Stimulated activated CD4-positive, alpha-beta T cell treated with anti-CD3 and anti-CD28 coated beads, Interleukin-15, amount 100 ng/mL, for 48 hours (primary cell): Measurements from ENCODE around the gene EGR1.
"Not testable (repeated sequence)": the region's sequence is repeated elsewhere in the genome, so short reads cannot be mapped to it uniquely, and the experiment has no call there.

ENCODE experiments used
- DNase-seq, 2 donors: peaks; one replicate each; pipeline ENCODE4 v3.0.0-alpha.2; 2020; ENCODE audit warnings: low read depth in 2 of 2

The EGR1 gene

DNA sequence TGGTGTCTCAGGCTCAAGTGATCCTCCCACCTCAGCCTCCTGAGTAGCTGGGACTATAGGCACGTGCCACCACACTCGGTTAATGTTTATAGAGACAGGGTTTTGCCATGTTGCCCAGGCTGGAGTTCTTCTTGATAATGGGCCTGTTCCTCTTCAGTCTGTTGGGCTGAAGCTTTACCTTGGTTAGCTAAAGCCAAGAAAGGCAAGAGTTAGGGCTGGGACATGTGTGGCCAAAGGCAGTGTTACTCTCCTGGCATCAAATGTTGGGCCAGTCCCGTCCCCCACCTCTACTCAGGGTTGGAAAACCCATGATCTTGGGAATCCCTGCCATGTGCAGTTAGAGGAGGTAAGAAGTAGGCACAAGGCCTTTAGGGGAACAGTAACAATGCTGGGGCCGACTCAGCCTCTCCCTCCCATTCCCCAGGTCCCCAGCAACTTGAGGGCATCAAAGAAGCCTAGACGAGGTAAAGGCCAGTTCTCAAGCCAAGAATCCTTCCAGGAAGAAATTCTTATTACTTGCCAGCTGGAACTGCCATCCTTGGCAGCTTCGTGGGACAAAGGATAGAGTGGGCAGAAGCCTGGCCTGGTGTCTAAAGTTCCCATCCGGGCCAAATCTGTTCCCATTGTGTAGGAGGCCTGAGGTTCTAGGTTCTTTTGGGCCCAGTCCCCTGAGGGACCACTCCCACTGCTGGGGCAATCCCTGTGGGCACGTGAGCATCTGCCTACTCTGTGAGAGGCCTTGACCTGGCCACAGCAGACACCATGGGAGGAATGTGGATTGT lies 4.5 kb downstream of the EGR1 start:
- DNase-seq = no peak

DNA sequence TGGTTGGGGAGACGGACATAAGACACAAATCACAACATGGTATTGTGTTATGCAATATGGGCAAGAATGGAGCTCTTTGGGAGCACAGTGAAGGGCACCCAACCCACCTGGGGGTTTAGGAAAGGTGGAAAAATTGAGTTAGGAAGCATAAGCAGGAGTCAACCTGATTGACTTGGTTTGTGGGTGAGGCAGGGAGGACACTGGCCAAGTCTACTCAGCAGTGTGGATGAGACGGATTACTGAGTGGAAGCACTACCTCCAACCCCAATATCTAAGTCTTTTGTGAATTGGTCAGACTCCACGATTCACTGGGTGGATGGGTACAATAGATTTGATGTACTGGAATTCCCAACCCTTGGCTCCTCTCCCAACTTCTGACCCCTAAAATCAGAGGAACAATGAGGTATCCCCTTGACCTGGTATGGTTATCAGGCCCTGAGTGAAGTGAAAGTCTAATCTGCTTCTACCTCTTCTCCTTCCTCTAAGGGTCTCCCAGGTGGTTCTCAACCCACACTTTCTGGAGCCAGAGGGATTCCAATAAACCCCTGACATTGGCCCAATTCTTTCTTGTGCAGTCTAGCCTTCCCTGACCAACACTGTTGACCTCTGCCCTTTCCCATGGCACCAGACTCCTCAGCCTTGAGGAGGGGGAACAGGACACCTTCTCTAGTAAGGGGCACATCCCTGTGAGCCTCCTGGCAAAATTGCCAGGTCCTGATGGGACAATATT lies 5.2 kb downstream of the EGR1 start:
- DNase-seq = no peak

DNA sequence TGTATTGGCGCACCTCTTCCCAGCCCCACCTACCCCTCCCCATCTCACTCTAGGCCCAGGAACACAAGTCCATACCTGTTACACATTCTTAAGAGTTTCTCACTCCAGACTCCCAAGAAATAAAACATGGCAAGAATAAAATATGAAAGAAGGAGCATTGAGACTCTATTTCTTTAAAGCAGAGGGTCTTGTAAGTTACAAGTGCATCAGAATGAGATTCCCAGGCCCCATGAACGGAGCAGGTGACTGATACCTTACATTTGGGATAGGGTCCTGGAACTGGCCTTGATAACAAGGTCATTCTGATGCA lies 5.7 kb downstream of the EGR1 start:
- DNase-seq = no peak

DNA sequence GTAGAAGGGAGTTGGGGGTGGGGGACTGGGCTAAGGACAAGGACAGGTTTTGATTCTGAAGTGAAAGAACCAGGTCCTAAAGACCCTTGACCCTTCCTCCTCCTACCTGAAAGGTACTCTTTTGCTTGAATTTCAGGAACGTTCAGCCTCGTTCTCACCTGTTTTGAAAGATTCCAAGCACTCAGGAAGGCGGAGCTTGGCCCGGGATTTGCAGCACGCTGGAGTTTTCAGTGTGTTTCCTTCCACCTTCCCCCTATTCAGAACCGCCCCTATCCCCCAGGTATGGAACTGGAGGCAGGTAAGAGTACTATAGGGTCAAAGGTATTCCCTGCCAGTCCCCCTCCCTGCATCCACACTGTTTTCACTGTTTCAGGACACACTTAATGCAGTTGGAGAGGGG lies 7.1 kb downstream of the EGR1 start:
- DNase-seq = no peak

DNA sequence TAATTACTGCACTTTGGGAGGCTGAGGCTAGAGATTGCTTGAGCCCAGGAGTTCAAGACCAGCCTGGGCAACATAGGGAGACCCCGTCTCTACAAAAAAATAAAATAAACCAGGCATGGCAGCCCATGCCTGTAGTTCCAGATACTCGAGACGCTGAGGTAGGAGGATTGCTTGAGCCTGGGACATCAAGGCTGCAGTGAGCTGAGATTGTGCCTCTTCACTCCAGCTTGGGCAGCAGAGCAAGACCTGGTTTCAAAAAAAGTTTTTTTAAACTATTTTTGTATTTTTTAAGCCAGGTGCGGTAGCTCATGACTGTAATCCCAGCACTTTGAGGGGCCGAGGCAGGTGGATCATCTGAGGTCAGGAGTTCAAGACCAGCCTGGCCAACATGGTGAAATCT lies 7.9 kb downstream of the EGR1 start:
- DNase-seq = not testable (repeated sequence)

DNA sequence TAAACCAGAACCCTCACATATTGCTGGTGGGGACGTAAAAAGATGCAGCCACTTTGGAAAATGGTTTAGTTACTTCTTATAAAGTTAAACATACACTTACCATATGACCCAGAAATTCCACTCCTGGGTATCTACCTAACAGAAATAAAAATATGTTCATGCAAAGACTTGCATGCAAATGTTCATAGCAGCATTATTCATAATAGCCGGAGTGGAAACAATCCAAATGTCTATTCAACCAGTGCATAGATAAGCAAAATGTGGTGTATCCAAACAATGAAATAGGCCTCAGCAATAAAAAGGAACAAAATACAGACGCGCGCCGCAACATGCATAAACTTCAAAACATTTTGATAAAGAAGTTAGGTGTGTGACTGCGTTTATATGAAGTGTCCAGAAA lies 11.6 kb downstream of the EGR1 start:
- DNase-seq = no peak

DNA sequence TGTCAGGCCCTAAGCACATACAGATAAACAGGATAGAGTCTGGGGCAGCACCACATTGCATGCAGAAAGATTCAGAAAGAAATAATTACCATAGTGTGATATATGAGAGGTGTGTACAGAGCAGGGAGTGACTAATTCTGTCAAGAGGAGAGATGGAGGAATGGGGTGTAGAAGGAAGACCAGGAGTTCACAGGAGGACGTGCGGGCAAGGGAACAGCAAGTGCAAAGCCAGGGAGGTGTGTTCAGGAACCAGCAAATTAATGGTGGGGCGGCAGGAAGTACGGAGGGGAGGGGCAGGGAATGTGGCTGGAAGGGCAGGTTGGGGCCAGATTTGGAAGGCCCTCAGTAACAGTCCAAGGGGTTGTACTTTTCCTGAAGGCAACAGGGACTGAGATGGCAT lies 17.4 kb downstream of the EGR1 start:
- no peak for DNase-seq

DNA sequence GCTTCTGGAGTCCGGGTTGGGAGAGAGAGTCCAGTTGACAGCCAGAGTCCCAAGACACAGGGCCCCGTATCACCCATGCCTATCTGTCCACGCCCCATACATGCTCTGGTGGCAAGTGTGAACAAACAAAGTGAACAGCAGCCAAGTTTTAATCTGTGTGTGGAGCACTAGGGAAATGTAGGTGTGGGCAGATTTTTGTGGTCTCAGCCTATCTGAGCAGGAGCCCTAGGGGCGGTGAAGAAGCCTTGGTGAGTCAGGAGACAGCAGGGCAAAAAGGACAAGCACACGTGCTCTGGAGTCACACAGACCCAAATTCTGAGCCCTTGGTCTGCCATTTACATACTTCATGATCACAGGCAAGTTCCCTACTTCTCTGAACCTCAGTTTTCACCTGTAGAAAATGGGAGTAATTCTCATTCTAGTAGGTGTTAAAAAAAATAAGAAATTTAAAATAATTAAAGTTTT lies 23.2 kb downstream of the EGR1 start:
- DNase-seq = no peak

DNA sequence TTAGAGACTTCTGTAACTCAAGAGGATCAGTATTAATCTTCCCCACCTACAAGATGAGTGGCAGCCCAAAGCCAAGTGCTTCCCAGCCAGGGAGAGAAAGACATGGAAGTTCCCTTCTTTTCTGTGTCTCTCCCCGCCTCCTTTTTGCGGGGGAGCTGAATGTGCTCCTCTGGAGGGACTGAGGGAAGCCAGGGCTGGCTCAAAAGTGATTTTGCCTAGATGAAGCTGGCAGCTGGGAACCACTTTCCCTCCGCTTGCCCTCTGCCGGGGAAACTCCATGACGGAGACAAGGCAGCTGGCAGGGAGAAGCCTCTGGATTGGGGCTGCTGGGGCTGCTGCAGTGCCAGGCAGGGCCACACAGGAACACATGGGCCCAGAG lies 24.4 kb downstream of the EGR1 start:
- no peak for DNase-seq

DNA sequence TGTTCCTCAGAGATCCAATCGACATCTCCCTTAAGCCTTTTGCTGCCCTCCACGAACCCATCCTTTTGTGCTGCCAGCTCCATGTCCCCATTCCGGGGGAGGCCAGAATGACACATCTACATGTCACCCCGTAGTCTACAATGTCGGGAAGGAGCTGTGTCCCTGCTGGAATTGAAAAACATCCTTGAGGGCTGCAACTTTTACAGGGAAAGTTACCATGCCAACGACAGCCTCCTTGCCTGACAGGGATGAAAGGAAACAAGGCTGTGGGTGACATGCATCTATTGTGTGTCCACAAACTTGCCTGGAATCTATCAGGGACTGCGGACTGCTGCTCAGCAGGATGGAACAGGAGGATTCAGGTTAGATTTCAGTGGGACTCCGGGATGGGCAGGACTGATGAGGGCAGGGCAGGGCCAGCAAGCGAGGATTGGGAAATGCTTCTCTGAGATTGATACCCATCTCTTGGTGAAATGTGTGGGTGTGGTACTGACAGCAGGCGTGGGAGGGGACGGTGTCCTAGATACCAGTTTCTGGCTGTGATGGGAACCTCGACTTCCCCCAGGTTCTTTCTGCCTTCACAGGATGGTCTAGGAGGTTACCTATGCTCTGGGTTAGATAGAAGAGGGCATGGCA lies 25.5 kb downstream of the EGR1 start:
- no peak for DNase-seq

DNA sequence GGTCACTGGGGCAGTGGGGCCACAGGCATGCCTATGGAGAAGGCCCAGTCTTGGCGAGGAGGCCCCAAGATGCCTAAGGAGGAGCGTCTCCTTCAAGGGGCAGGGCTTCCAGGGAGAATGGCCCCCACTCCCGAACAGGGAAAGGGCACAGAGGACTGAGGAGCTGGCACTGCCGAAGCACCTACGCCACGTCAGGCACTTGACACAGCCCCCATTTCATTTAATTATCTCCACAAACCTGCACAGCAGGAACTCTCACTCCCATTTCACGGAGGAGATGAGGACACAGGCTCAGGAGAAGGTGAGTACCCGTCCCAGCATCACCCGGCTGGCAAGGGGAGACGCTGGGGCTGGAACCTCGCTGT lies 26.0 kb downstream of the EGR1 start:
- no peak for DNase-seq

DNA sequence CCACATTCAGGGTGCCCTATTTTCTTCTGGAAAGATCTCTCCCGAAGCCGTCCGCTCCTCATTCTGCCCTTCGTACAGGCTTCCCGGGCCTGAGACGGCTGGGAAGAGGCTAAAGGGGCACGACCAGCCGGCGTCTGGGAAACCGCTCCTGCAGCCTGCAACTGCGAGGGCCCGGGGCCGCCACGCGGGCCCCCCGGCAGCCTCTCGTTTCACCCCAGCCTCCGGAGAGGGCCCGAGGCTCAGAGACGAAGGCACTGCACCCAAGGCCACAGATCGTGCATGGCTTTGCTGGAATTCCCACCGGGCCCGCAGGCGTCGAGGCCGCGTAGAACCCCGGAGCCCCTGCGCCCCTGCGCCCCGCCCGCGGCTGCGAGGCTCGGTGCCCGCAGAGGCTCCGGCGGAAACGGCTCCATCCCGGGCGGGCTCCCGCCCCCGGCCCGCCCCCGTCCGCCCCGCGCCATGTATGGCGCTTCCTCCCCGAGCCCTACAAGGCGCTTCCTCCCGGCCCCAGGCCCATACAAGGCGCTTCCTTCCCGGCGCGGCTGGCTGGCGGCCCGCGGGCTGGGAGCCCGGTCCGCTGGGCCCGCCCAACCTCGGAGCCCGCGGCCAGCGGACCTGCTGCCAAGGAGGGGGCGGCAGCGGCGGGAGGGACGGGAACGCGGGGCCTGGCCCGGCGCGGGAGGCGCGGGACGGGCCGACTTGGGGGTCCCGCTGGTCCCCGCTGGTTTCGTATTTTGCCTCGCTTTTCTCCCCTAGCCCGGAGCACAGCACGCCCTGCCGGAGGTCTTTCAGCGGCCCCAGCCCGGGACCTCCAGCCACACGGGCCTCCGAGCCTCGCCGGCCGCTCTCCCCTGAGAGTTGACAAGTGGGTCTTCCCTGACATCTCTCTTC lies 26.6 kb downstream of the EGR1 start:
- peak; percentile 70 to 80 for DNase-seq

DNA sequence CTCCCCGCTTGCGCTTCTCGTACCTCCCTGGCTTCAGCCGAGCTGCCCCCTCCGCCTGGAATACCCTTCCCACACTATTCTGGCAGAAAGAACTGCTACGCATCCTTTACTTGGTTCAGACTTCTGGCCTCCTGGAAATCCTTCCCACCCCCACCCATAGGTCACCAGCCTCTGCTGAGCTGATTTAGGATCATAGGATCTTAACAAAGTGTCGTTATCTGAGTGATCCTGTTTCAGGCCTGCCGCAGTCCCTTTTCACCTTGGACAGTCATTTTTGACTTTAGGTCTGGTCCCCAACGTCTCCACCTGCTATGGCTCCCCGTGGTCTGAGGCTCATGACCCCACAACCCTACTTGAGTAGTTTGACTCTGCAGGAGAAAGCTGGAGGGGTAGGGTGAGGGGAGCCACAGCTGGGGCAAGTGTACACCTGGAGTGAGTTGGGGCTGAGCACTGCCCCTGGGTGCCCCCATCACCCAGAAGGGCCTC lies 27.3 kb downstream of the EGR1 start:
- DNase-seq = no peak

DNA sequence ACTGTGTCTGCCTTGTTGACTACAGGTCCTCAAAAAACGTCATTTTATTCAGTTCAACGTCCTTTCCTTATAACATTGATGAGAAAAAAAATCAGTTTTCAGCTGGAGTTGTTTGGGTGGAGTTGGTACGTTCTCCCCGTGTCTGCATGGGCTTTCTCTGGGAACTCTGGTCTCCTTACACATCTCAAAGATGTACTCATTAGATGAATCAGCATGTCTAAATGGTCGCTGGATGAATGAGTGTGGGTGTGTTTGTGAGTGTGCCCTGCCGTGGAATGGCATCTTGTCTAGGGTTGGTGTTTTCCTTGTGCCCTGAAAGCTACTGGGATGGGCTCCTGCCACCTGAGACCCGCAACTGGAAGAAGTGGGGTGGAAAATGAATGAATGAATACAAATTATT lies 30.1 kb downstream of the EGR1 start:
- no peak for DNase-seq

DNA sequence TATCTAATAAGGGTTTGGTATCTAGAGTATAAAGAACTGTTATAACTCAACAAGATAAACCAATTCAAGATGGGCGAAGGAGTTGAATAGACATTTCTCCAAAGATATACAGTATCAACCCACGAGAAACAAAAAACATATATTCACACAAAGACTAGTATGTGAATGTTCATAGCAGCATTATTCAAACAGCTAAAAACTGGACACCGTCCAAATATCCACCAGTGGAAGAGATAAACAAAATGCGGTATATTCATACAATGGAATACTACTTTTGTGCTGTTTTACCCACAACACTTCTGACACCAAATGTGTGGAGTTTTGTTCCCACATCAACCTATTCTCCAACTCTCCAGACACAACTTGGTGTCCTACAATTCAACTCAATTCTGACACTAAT lies 33.1 kb downstream of the EGR1 start:
- DNase-seq = no peak

DNA sequence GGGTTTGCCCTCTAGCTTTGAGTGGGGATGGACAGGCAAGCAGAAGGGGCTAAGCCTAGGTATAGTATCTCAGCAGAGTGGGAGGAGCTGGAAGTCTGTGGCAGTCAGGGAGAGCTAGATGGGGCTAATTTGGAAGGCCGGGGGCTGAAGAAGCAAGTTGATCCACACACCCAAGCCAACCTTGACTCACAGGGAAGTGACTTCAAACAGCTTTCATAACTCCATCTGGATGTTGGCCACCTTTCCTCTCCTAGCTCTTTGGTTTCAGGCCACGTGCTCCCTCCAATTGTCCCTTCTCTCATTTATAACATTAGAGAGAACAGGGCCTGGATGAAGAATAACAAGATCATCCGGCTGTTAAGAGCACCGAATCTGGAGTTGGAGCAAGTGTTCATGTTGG lies 36.8 kb downstream of the EGR1 start:
- DNase-seq = no peak

DNA sequence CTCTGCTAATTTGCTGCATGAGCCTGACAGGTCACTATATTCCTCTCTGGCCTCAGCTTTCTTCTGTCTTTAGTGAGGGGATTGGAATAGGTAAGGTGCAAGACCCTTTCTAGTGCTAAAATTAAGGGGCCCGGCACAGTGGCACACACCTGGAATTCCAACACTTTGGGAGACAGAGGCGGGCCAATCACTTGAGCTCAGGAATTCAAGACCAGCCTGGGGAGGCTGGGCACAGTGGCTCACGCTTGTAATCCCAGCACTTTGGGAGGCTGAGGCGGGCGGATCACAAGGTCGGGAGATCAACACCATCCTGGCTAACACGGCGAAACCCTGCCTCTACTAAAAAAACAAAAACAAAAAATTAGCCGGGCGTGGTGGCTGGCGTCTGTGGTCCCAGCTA lies 37.2 kb downstream of the EGR1 start:
- DNase-seq = no peak

DNA sequence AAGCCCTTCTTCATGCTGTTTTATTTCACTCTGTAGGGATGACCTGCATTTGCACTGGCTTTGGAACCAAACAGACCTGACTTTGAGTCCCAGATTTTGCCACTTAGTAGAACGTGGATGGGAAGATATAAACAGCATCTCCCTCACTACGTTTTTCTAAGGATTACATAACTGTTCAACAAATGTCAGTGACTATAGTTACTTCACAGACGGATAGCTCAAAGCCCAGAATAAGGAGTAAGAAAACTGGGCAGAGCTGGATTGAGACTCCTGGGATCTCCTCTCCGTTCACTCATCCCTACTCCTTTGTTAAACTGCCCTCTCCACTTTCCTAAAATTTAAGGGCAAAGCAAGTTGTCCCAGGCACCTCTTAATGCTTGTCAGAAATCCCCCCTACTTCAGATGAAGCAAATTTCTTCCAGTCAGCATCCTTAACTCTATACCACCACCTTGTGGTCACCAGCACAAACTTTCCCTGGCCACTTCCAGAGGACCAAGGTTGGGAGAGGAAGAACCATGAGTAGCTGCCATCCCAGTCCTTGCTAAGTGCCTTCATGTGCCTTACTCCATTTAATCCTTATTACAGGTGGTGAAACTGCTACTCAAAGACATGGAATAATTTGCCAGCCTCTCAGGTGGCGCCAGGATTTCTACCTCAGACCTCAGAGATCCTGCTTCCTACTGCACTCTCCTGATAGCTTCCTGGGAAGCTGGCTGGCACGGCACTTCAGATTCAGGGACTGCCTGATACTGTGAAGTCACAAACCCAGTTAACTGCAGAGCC lies 38.4 kb downstream of the EGR1 start:
- no peak for DNase-seq

DNA sequence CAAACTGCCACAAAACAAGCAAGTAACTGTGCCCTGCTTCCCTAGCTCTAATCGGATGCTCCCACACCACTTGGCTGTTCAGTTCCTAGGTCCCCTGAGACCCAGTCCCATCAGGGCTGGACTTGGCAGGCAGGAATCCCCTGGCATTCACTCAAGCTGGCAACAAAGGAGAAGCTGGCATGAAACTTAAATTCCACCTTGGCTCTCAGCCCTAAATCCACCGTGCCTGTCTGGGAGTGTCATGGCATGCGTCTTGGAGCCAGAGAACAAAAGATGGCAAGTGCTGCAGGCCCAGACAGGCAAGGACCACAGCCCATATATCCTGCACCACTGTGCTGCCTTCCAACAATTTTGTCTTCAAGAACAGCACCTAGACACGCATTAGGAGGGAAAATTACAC lies 39.5 kb downstream of the EGR1 start:
- DNase-seq = no peak

DNA sequence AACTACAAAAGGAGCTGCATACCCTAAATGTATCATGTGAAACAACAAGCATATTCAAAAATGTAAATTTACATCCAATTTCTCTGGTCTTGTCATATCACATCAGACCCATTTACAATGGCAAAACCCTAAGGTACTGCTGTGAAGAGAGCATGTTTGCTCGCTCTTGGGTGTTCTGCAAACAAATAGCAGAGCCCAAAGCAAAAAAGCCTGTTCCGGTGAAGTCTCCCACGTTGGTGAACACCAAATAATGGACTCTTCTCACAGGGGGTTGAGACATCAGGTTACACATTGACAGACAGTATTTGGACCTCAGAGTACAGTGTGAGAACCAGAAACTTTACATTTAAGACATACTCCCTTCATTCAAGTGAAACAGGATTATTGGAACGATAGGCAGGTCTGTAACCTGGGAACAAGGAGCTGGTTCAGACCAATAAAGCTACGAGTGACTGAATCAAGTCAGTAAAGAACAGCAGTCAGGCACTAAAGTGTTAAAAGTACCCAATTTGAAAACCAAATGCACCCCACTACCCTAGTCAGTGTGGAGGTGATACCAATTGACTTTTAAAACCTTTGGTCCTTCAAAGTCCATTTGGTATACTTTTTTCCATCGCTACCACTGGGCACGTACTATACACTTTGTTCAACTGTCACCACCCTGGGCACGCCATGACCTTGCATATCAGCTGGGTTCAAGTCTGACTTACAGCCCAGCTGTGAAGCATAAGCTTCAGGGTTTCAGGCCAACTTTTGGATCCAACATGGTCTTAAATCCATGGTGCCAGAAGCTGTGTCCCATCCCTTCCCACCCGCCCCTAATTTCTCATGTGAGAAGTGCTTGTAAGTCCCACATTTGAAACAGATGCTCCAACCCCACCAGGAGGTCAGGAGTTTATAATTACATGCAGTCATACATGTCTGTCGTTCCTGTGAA lies 41.4 kb downstream of the EGR1 start:
- no peak for DNase-seq
